GM21786 (cell line): ENCODE results near the gene MRM2.

Source experiments
- ATAC-seq: cut with Tn5 transposase; IDR thresholded peaks from one replicate; pipeline ENCODE4 v1.9.1; 2021; ENCODE audit not compliant: unreplicated experiment

Gene MRM2

GRCh38 chr7:2225336-2225735 is 16.7 kb downstream of the MRM2 start:
- no peak for ATAC-seq

GRCh38 chr7:2224934-2225333 is 17.1 kb downstream of the MRM2 start:
- no peak for ATAC-seq

DNA sequence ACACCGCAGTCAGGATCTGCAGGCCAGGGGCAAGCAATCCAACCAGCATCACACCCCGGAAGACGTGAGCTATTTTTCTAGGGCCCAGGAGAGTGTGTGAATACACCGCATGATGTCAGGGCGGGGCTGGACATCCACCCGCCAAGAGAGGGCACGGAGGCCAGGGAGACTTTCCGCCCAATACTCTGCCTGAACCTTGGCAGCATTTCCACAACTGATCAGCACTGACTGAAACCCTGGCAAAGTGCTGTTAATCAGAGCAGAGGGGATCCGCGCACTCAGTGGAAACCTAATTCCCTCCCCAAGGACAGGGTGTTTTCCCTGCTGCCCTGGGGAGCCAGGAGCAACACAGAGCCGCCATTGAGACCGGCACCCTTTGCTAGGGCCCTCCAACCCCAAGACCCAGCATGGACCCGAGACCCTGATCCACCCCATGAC is 17.5 kb downstream of the MRM2 start:
- no peak for ATAC-seq

GRCh38 chr7:2223321-2223720 is 18.7 kb downstream of the MRM2 start:
- ATAC-seq = no peak

- ATAC-seq = no peak
Observed at GRCh38 chr7:2222516-2222915, 19.5 kb downstream of the MRM2 start.

DNA sequence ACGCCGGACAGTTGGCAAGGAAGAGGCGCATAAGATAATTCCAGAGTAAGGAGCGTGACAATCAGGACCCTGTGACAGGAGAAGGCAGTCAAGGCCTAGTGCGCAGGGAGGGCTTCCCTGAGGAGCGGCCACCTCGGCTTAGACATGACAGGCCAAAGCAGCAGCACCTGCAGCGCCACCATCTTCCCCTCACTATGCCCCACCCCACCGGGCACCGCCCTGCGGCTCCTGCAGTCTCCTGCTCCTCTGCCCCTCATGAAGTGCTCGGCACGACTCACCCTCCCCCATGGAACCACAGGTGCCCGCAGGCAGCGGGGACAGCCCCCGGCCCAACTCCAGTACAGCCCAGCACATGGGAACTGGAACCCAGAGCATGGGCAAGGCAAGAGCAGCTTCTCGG is 21.1 kb downstream of the MRM2 start:
- no peak for ATAC-seq

DNA sequence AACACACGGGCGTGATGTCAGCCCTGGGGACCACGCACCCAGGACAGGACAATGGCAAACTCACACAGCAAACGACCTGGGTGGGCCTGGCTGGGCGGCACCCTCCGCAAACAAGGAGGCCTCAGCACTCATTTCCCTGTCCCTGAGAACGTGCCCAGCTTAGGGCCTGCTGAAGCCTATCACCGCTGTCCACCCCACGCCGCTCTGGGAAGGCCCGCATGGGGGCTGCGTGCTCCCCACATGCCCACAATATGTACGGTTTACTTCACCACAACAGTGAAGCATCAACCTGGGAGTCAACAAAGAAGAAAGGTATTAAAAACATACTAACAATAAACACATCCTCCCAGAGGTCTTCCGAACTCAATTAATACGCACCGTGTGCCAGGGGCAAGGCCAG is 21.5 kb downstream of the MRM2 start:
- no peak for ATAC-seq

DNA sequence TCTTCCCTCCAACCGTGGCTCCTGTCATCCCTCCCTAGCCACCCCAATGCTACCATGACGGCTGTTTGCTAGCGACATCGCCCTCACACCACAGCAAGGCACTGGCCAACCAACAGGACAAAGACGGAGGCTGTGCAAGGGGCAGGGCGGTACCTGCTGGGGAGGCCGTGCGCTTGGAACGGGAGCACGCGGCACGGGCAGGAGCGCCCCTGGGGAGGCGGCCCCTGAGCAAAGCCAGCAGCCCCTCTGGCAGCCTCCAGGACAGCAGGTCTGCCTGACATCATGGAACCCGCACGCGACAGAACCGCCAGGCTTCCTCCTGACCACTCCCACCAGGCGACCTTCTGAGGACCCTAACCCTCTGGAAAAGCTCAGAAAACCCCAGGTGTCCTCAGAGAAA is 22.0 kb downstream of the MRM2 start:
- ATAC-seq = no peak

DNA sequence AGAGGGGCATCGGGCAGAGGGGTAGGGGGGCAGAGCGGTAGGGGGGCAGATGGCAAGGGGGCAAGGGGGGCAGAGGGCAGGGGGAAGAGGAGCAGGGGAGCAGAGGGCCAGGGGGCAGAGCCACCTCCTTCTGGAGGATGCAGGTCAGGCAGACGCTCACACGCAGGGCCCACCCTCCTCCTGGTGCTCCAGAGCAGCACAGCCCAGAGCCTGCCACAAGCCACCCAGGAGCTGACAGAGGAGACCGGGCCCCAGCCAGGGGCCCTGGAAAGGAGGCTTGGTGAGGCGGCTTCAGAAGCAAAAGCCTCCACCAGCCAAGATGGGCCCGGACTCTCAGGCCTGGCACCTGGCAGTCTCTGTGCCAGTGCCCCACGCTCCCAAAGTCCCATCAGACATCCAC is 22.4 kb downstream of the MRM2 start:
- no peak for ATAC-seq

DNA sequence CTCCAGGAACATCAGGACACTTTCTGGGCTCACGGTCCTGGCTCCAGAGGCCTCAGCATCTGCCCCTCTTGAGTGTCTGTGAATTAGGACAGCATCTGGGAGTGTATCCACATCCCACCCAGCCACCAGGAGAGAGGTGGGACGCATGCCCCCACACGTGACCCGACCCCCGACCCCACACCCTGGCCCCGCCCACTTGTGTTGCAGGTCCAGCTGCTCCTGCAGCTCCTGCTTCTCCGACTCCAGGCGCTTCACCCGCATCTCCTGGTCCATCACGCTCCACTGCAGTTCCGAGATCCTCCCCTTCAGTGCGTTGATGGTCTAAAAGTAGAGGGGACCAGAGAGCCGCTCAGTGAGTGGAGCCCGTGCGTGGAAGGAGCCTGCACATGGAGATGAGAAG is 22.9 kb downstream of the MRM2 start:
- no peak for ATAC-seq

- no peak for ATAC-seq
Observed at GRCh38 chr7:2218444-2218785, 23.6 kb downstream of the MRM2 start.

- no peak for ATAC-seq
Observed at GRCh38 chr7:2217716-2218443, 24.1 kb downstream of the MRM2 start.

- ATAC-seq = no peak
Observed at GRCh38 chr7:2217206-2217605, 24.8 kb downstream of the MRM2 start.

DNA sequence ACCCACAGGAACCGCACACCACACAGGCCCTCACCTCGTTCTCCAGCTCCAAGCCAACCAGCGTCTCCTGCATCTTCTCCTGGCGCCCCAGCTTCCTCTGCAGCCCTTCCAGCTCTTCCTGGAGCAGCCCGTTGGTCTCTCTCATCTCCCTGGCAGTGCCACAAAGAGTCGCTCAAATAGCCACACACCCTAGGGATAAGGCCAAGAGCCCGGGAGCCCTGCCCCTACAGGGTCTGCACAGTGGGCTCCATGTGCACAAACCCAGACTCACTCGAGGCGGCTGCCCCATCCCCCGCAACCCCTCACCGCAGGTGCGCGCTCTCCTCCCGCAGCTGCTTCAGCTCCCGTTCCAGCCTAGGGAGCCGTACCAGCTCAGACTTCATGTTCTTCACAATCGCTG is 26.2 kb downstream of the MRM2 start:
- ATAC-seq = no peak

DNA sequence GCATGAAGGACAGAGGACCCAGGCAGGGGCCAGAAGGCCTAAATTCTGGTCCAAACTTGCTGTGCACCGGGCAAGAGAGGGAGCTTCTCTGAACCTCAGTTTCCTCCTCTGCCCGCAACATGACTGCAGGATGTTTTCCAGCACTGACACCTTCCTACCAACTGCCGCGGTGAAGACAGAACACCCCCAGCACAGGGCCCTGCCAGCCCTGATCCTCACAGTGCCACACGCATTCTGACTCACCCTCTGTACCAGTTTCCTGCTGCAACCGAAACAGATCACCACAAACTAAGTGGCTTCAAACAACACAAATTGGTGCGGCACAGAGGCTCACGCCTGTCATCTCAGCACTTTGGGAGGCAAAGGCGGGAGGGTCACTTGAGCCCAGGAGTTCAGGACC is 27.4 kb downstream of the MRM2 start:
- no peak for ATAC-seq

DNA sequence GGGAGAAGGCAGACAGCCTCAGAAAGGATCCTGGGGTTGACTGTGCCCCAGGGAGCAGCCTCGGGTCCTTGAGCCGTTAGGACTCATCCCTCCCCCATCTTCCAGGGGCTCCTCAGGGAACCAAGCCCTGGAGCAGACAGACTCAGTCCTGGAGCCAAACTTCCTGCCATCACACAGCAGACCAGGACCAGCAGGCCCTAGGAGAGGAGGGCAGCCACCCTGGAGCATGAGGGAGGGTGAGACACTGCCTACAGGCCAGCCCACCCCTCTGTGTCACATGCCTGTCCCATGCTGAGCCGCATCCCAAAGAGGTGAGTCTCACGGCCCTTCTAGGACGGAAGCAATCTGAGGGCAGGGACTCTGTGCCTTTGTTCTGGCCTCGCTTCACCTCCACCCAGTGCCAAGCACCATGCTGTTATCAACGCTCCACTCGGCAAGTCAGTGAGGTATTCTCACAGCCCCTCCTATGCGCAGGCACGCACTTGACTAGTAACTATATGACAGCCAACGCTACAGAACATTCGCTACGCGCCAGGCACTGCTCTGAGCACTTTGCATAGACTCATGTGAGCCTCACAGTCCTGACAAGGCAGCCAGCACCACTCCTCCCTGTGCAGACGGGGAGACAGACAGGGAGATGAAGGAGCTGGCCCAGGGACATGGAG is 28.3 kb downstream of the MRM2 start:
- ATAC-seq = no peak

GRCh38 chr7:2212906-2213305 is 29.1 kb downstream of the MRM2 start:
- ATAC-seq = no peak

DNA sequence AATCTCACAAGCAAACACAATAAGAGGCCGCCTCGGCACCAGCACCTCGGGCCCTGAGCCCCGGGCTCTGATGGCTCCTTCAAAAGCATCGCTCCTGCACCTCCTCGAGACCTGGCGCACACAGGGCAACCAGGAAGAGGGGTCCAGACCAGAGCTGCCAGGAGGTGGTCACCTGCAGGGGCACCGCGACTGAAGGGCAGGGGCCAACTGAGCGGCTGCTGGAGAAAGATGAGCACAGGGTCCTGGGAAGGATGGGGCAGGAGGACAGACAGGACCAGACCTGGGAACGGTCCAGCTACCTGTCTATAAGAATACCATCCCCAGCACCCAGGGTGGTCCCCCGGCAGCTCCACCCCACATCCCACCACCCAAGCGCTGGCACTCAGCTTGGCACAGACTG is 30.1 kb downstream of the MRM2 start:
- ATAC-seq = no peak

DNA sequence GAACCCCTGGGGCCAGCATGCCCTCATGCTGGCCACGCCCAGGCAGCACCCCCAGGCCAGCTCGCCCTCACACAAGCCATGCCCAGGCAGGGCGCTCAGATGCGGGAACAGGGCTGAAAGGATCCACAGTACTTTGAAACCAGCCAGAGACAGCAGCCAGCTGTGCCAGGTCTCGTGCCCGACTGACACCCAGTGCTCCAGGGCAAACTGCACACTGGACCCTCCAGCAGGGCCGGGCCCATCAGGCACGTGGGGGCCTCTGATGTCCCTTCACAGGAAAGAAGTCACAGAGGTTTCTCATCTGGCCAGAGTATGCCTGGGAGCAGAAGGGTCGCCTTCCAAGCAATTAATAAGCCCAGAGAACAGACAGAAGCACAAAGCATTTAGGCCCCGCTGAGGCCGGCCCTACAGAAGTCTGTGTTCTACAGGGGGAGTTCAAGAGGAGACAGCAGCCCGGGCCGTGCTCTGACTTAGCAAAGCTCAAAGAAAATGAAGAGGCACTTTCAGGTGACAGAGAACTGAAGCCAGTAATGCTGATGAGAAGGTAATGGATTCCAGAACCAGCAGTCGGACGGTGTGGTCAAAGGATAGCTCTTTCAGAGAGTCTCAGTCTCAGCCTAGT is 30.6 kb downstream of the MRM2 start:
- ATAC-seq = no peak

DNA sequence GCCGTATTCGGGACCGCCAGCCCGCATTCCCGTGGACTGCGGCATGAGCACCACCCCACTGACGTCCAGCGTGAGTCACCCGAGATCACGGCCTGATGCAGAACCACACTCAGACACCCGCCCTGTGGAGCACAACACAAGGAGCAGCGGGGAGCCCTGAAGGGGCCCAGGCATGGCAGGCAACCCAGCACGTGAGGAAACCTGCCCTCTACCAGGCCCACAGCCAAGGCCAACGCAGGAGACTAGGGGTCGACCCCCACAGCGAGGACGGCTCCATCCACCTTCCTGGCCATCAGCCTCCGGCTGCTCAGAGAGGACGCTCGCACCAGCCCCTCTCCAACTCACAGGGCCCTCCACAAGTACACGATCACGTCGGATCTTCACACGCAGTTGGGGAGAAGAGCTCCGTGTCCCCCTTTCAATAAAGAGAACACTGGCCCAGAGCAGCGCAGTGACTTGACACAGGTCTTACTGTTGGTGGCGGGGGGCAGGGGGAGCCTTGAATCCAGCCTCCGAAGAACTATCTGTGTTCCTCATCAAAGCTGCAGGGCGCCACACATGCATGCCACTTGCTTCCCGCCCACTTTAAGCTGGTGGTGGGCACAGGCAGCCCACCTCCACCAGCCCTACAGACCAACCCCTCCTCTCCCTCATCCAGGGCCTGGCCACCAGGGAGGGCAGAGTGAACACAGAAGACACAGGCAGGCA is 31.3 kb downstream of the MRM2 start:
- no peak for ATAC-seq

- ATAC-seq = no peak
Observed at GRCh38 chr7:2209961-2210323, 32.1 kb downstream of the MRM2 start.
